Stimulated activated CD4-positive, alpha-beta T cell treated with anti-CD3 and anti-CD28 coated beads, Interleukin-2, amount 100 ng/mL, for 48 hours (primary cell): ENCODE measurements around the gene CSF2.
A peak's percentile ranks its signal among the peaks of the same experiment; 100 is the strongest.

Experiments used
- DNase-seq, 2 donors: peaks; one replicate each; pipeline ENCODE4 v3.0.0-alpha.2; 2020

The CSF2 gene

GRCh38 chr5:132055441-132055807 lies 18.2 kb upstream of the CSF2 start:
- DNase-seq = no peak

GRCh38 chr5:132055808-132056609 lies 17.6 kb upstream of the CSF2 start:
- peak in 1 of 2 donors; percentile 21 for DNase-seq

- peak in 1 of 2 donors; percentile 0 for DNase-seq
Observed at GRCh38 chr5:132056610-132057497, 16.7 kb upstream of the CSF2 start.

GRCh38 chr5:132057498-132058255 lies 15.9 kb upstream of the CSF2 start:
- peak in 1 of 2 donors; percentile 0 for DNase-seq

GRCh38 chr5:132058646-132059042 lies 14.9 kb upstream of the CSF2 start:
- DNase-seq = no peak

- peak in 1 of 2 donors; percentile 2 for DNase-seq
Observed at GRCh38 chr5:132059043-132059695, 14.4 kb upstream of the CSF2 start.

GRCh38 chr5:132059696-132060500 lies 13.7 kb upstream of the CSF2 start:
- DNase-seq = no peak

- no peak for DNase-seq
Observed at GRCh38 chr5:132060501-132061161, 13.0 kb upstream of the CSF2 start, which contains the start of gene IL3. Gene IL3, plus strand, starts transcription at chr5:132060655. Its CDS starts 52 bp downstream, at chr5:132060707.

GRCh38 chr5:132063090-132063911 lies 10.3 kb upstream of the CSF2 start:
- peak; percentile 90 to 92 for DNase-seq

- no peak for DNase-seq
Observed at GRCh38 chr5:132064140-132064539, 9.4 kb upstream of the CSF2 start.

GRCh38 chr5:132064738-132065331 lies 8.8 kb upstream of the CSF2 start:
- peak; percentile 88 to 90 for DNase-seq

- peak; percentile 54 to 60 for DNase-seq
Observed at GRCh38 chr5:132065351-132065937, 8.1 kb upstream of the CSF2 start.

GRCh38 chr5:132065951-132066701 lies 7.5 kb upstream of the CSF2 start:
- DNase-seq = no peak

GRCh38 chr5:132066871-132067270 lies 6.7 kb upstream of the CSF2 start:
- no peak for DNase-seq

- no peak for DNase-seq
Observed at GRCh38 chr5:132067451-132067850, 6.1 kb upstream of the CSF2 start.

- no peak for DNase-seq
Observed at GRCh38 chr5:132067941-132068808, 5.4 kb upstream of the CSF2 start.

GRCh38 chr5:132069561-132069960 lies 4.0 kb upstream of the CSF2 start:
- DNase-seq = no peak
